ENCODE results near the gene ZFAND6. TPM values are rescaled to one million over a fixed set of nuclear protein-coding genes. Genes with fewer than 3 reads are reported as not detected.

The ZFAND6 gene
- total RNA-seq, 1 experiment from 2014 or later, result 41.4 TPM

GRCh38 chr15:80151148-80151547, 91.7 kb downstream of the ZFAND6 start:
- Histone ChIP-seq H3K36me3 (ENCODE audit: insufficient read depth, low read length, poor library complexity, severe bottlenecking) (no peaks in the 10 kb centered on the region), H3K27ac (ENCODE audit: low read depth, low read length, poor library complexity, severe bottlenecking) (no peak overlapping the region), H3K4me3 (ENCODE audit: low read depth, low read length, poor library complexity, severe bottlenecking) (no peak overlapping the region), H3K9me3 (ENCODE audit: low read depth, low read length, poor library complexity, severe bottlenecking) (no peaks in the 10 kb centered on the region), H3K4me1 (ENCODE audit: insufficient read depth, low read length, poor library complexity, severe bottlenecking) (peaks cover 4% of the 10 kb centered on the region), H3K27me3 (replicated peaks; ENCODE audit: insufficient read depth, low read depth, low read length, poor library complexity) (no peaks in the 10 kb centered on the region)
- no peak for DNase-seq (ENCODE audit: low spot score)
- no TSS peak for BruUV-seq (replicated peaks)
- TF ChIP-seq EZH2 (IDR thresholded peaks at IDR 0.05; ENCODE audit: borderline replicate concordance, low read depth, low read length, poor library complexity, severe bottlenecking), result no peak
- TF ChIP-seq, protein P1, sequence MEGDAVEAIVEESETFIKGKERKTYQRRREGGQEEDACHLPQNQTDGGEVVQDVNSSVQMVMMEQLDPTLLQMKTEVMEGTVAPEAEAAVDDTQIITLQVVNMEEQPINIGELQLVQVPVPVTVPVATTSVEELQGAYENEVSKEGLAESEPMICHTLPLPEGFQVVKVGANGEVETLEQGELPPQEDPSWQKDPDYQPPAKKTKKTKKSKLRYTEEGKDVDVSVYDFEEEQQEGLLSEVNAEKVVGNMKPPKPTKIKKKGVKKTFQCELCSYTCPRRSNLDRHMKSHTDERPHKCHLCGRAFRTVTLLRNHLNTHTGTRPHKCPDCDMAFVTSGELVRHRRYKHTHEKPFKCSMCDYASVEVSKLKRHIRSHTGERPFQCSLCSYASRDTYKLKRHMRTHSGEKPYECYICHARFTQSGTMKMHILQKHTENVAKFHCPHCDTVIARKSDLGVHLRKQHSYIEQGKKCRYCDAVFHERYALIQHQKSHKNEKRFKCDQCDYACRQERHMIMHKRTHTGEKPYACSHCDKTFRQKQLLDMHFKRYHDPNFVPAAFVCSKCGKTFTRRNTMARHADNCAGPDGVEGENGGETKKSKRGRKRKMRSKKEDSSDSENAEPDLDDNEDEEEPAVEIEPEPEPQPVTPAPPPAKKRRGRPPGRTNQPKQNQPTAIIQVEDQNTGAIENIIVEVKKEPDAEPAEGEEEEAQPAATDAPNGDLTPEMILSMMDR (conservative IDR thresholded peaks at IDR 0.05; ENCODE audit: low read depth, low read length), result no peak
- CTCF ChIA-PET, result no interaction called here
- POLR2A ChIA-PET (ENCODE audit: low non-redundant PET), result no interaction called here
- intact Hi-C loops (cut with micrococcal nuclease; ENCODE audit: unreplicated experiment), result no loop called here

DNA sequence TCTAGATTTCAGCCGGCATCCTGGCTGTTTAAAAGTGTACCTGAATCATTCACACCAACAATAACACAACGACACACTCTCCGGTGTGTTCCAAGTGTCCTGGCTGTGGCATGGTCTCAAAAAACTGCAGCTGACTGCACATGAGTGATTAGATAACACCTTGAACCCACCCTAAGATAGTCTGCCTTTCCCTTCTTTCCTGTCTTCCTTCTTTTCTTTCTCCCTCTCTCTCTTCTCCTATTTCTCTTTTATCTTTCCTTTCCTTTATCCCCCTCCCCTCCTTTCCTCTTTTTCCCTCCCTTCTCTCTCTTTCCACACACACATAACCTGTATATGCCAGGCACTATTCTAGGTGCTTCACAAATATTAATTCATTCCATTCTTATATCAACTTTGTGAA, 92.1 kb downstream of the ZFAND6 start:
- no peak for DNase-seq (ENCODE audit: low spot score)
- Histone ChIP-seq H3K27me3 (replicated peaks; ENCODE audit: insufficient read depth, low read depth, low read length, poor library complexity) (no peaks in the 10 kb centered on the region), H3K36me3 (ENCODE audit: insufficient read depth, low read length, poor library complexity, severe bottlenecking) (no peaks in the 10 kb centered on the region), H3K9me3 (ENCODE audit: low read depth, low read length, poor library complexity, severe bottlenecking) (no peaks in the 10 kb centered on the region), H3K27ac (ENCODE audit: low read depth, low read length, poor library complexity, severe bottlenecking) (no peak overlapping the region), H3K4me3 (ENCODE audit: low read depth, low read length, poor library complexity, severe bottlenecking) (no peak overlapping the region), H3K4me1 (ENCODE audit: insufficient read depth, low read length, poor library complexity, severe bottlenecking) (peaks cover 4% of the 10 kb centered on the region)
- intact Hi-C loops (cut with micrococcal nuclease; ENCODE audit: unreplicated experiment), result no loop called here
- ChIA-PET POLR2A (ENCODE audit: low non-redundant PET) (no interaction called here), CTCF (no interaction called here)
- no TSS peak for BruUV-seq (replicated peaks)
- no peak for TF ChIP-seq EZH2 (IDR thresholded peaks at IDR 0.05; ENCODE audit: borderline replicate concordance, low read depth, low read length, poor library complexity, severe bottlenecking)
- TF ChIP-seq, protein P1 (conservative IDR thresholded peaks at IDR 0.05; ENCODE audit: low read depth, low read length), result no peak

- H3K27ac ChIP-seq (ENCODE audit: low read depth, low read length, poor library complexity, severe bottlenecking), result no peak overlapping the region
- DNase-seq (ENCODE audit: low spot score), result peak; percentile 95
- BruUV-seq (replicated peaks), result no TSS peak
Observed at GRCh38 chr15:80152180-80152895, 92.9 kb downstream of the ZFAND6 start.

More at GRCh38 chr15:80152180-80152895, 92.9 kb downstream of the ZFAND6 start:
- Histone ChIP-seq H3K9me3 (ENCODE audit: low read depth, low read length, poor library complexity, severe bottlenecking) (no peaks in the 10 kb centered on the region), H3K4me3 (ENCODE audit: low read depth, low read length, poor library complexity, severe bottlenecking) (peak overlapping the region; percentile 67), H3K27me3 (replicated peaks; ENCODE audit: insufficient read depth, low read depth, low read length, poor library complexity) (no peaks in the 10 kb centered on the region), H3K36me3 (ENCODE audit: insufficient read depth, low read length, poor library complexity, severe bottlenecking) (no peaks in the 10 kb centered on the region), H3K4me1 (ENCODE audit: insufficient read depth, low read length, poor library complexity, severe bottlenecking) (peaks cover 4% of the 10 kb centered on the region)
- ChIA-PET POLR2A (ENCODE audit: low non-redundant PET) (no interaction called here), CTCF (interaction anchor here (0.7 kb wide), 1 partner anchor 24 kb away, joined by 12 read pairs; no protein-coding TSS in a partner anchor)
- intact Hi-C loops (cut with micrococcal nuclease; ENCODE audit: unreplicated experiment), result no loop called here
- TF ChIP-seq, protein P1 (conservative IDR thresholded peaks at IDR 0.05; ENCODE audit: low read depth, low read length), result no peak
- TF ChIP-seq EZH2 (IDR thresholded peaks at IDR 0.05; ENCODE audit: borderline replicate concordance, low read depth, low read length, poor library complexity, severe bottlenecking), result no peak

All from A673 (cell line).